Parathyroid adenoma (tissue), 2 donors: ENCODE results near the gene LMO2.

Experiments used
- H2AFZ ChIP-seq: fragments of 300-600 bp; sonication (generic); one replicate; pipeline ENCODE4 v1.7.0; 2017; ENCODE audit warnings: antibody characterized with exemption, mild to moderate bottlenecking
- H3K27ac ChIP-seq: fragments of 300-600 bp; sonication (generic); one replicate; pipeline ENCODE4 v1.7.0; 2017
- H3K27me3 ChIP-seq: fragments of 300-600 bp; sonication (generic); one replicate; pipeline ENCODE4 v1.7.0; 2017; ENCODE audit warnings: low read length; ENCODE audit not compliant: control insufficient read depth, insufficient read depth
- H3K36me3 ChIP-seq: fragments of 300-600 bp; sonication (generic); one replicate; pipeline ENCODE4 v1.7.0; 2017; ENCODE audit warnings: low read length; ENCODE audit not compliant: control insufficient read depth, insufficient read depth
- H3K4me1 ChIP-seq: fragments of 300-600 bp; sonication (generic); one replicate; pipeline ENCODE4 v1.7.0; 2017; ENCODE audit warnings: control low read depth
- H3K4me2 ChIP-seq: fragments of 300-600 bp; sonication (generic); one replicate; pipeline ENCODE4 v1.7.0; 2017; ENCODE audit warnings: low read length
- H3K4me3 ChIP-seq: fragments of 300-600 bp; sonication (generic); one replicate; pipeline ENCODE4 v1.7.0; 2017; ENCODE audit warnings: low read depth, low read length
- H3K79me2 ChIP-seq: fragments of 300-600 bp; sonication (generic); one replicate; pipeline ENCODE4 v1.7.0; 2017; ENCODE audit warnings: control low read depth
- H3K9ac ChIP-seq: fragments of 300-600 bp; sonication (generic); one replicate; pipeline ENCODE4 v1.7.0; 2017; ENCODE audit warnings: mild to moderate bottlenecking
- H3K9me3 ChIP-seq: fragments of 300-600 bp; sonication (generic); one replicate; pipeline ENCODE4 v1.7.0; 2017; ENCODE audit warnings: low read length; ENCODE audit not compliant: control insufficient read depth
- TF ChIP-seq, protein P1 (sequence below): fragments of 300-600 bp; sonication (generic); IDR thresholded peaks from one replicate; pipeline ENCODE4 v1.7.0; 2017; ENCODE audit warnings: antibody characterized with exemption, mild to moderate bottlenecking
- donor health status: primary hyperparathyroidism.

LMO2 gene

DNA sequence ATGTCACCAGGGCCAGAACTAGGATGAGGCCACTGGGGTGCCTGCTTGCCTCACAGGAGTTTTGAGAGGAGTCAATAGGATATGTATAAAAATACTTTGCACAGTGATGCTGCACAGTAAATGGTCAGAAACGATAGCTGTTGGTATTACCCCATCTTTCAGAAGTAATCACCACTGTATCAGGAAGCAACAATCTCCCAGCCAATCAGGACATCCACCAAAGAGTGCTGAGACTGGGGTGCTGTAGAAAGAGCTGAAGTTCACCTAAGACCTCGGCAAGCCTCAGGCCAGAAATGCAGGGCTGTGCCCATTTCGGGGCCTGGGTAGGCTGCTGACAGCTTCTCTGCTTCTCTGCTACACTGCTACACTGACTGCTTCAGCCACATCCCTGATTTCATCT is 17.4 kb downstream of the LMO2 start:
- Histone ChIP-seq H3K9ac (no peak overlapping the region), H3K27ac (no peak overlapping the region), H3K9me3 (no peaks in the 10 kb centered on the region), H3K4me2 (no peak overlapping the region), H2AFZ (no peak overlapping the region), H3K79me2 (no peaks in the 10 kb centered on the region), H3K36me3 (no peaks in the 10 kb centered on the region), H3K27me3 (no peaks in the 10 kb centered on the region), H3K4me3 (no peak overlapping the region), H3K4me1 (no peaks in the 10 kb centered on the region)
- TF ChIP-seq, protein P1, sequence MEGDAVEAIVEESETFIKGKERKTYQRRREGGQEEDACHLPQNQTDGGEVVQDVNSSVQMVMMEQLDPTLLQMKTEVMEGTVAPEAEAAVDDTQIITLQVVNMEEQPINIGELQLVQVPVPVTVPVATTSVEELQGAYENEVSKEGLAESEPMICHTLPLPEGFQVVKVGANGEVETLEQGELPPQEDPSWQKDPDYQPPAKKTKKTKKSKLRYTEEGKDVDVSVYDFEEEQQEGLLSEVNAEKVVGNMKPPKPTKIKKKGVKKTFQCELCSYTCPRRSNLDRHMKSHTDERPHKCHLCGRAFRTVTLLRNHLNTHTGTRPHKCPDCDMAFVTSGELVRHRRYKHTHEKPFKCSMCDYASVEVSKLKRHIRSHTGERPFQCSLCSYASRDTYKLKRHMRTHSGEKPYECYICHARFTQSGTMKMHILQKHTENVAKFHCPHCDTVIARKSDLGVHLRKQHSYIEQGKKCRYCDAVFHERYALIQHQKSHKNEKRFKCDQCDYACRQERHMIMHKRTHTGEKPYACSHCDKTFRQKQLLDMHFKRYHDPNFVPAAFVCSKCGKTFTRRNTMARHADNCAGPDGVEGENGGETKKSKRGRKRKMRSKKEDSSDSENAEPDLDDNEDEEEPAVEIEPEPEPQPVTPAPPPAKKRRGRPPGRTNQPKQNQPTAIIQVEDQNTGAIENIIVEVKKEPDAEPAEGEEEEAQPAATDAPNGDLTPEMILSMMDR: no peak

DNA sequence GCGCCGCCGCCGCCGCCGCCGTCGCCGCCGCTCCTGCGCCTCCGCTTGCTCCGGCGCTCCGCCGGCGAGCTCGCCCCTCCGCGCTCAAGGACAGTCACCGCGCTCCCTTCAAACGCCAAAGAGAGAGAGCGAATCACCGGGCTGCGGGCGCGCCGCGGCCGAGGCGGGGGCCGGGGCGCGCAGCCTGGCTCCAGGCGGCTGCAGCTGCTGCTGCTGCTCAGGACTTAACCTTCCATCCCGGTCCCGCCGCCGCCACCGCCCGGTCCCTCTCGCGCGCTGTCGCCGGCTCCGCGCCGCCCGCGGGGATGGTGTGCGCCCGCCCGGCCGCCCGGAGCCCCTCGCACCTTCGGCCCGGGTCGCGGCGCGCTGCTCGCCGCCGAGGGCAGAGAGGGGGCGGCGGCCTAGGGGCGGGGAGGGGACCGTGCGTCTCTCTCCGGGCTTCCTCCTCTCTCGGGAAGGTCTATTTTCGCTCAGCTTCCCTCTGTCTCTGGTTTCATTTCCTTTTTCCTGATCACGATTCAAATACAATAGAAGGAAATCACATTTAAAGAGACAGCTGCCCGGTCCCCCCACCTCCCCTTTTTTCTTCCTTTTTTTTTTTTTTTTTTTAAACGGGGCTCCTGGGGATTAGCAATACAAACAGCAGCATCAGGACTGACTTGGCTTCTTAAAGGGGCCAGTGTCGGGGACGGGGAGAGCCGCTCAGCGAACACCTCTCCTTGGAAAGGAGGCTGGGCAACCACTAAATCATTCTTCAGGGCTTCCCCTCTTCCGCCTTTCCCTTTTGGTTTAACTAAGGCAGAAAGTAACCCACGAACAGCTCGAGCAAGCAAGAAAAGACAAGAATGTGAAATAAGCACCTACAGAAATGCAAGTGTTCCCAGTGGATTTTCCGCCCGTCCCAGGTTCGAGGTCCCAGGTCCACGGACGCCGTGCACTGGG is 22.1 kb downstream of the LMO2 start:
- H3K9me3 ChIP-seq: no peaks in the 10 kb centered on the region
- H3K79me2 ChIP-seq: no peaks in the 10 kb centered on the region
- H3K27me3 ChIP-seq: no peaks in the 10 kb centered on the region
- peak overlapping the region; percentile 49 for H3K4me3 ChIP-seq
- peak overlapping the region; percentile 39 for H3K27ac ChIP-seq
- peak overlapping the region; percentile 69 for H3K4me2 ChIP-seq
- no peak overlapping the region for H3K9ac ChIP-seq
- no peaks in the 10 kb centered on the region for H3K36me3 ChIP-seq
- H3K4me1 ChIP-seq: no peaks in the 10 kb centered on the region
- TF ChIP-seq, protein P1: no peak
- H2AFZ ChIP-seq: peak overlapping the region; percentile 19

DNA sequence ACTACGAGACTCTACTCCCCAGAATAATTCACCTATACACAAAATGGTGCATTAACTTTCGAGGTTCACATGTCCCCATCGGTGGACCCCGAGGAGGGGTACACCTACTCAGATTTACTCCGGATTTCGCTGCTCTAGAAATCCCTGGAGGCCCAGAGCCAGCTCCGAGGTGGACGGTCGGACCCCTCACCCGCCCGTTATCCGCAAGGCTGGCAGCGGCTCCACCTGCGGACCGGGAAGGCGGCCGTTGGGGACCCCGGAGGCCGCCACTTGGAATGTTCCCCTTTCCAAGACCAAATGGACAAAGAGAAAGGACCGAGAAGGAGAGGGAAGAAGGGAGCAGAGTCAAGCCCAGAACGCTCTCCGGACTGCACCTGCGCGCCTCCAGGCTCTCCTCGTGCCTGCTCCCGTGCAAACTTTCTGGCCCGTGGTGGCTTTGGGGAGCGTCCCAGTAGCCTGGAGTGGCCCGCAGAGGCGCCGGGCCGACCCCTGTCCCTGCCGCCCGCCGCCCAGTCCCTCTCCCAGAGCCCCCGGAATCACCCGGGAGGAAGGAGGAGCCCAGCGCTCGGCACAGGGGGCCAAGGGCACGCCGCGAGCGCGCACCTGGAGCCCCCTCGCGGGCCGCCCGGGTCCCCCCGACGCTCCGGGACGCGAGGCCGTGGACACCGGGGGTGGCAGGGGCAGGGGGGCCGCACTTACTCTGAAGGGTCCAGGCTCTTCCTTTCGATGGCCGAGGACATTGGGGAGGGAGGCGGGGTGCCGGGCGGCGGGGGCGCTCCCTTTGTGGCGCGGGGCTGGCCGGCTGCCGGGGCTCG is 23.0 kb downstream of the LMO2 start:
- Histone ChIP-seq H3K27me3 (no peaks in the 10 kb centered on the region), H3K9ac (no peak overlapping the region), H3K27ac (no peak overlapping the region), H3K4me2 (peak overlapping the region; percentile 57), H2AFZ (peak overlapping the region; percentile 33), H3K79me2 (no peaks in the 10 kb centered on the region), H3K4me3 (peak overlapping the region; percentile 52), H3K36me3 (no peaks in the 10 kb centered on the region), H3K4me1 (no peaks in the 10 kb centered on the region), H3K9me3 (no peaks in the 10 kb centered on the region)
- TF ChIP-seq, protein P1: no peak

GRCh38 chr11:33867996-33868646 is 23.8 kb downstream of the LMO2 start:
- Histone ChIP-seq H3K4me2 (peak overlapping the region; percentile 57), H2AFZ (no peak overlapping the region), H3K4me1 (no peaks in the 10 kb centered on the region), H3K36me3 (no peaks in the 10 kb centered on the region), H3K9me3 (no peaks in the 10 kb centered on the region), H3K27me3 (no peaks in the 10 kb centered on the region), H3K4me3 (peak overlapping the region; percentile 52), H3K27ac (no peak overlapping the region), H3K9ac (no peak overlapping the region), H3K79me2 (no peaks in the 10 kb centered on the region)
- TF ChIP-seq, protein P1: no peak
